Stimulated activated CD8-positive, alpha-beta memory T cell treated with anti-CD3 and anti-CD28 coated beads, Interleukin-7, amount 100 ng/mL, for 24 hours (primary cell): ENCODE data around the gene CRACR2B.

Experiments
- DNase-seq: peaks from one replicate; pipeline ENCODE4 v3.0.0-alpha.2; 2020; ENCODE audit warnings: low read depth

The CRACR2B gene

GRCh38 chr11:827146-827896 lies 398 bp upstream of the CRACR2B start:
- no peak for DNase-seq

- DNase-seq, result no peak
These were observed 922 bp downstream of the CRACR2B start for GRCh38 chr11:828506-829175.

- DNase-seq, result no peak
These were observed 1.6 kb downstream of the CRACR2B start for GRCh38 chr11:829176-829846.

GRCh38 chr11:829847-830294 lies 2.2 kb downstream of the CRACR2B start:
- no peak for DNase-seq

GRCh38 chr11:830295-831117 lies 2.8 kb downstream of the CRACR2B start:
- no peak for DNase-seq

GRCh38 chr11:831118-831864 lies 3.6 kb downstream of the CRACR2B start:
- no peak for DNase-seq

- no peak for DNase-seq
These were observed 4.3 kb downstream of the CRACR2B start for GRCh38 chr11:831961-832528.

- DNase-seq, result no peak
These were observed 4.9 kb downstream of the CRACR2B start, which contains the start of gene CD151 for GRCh38 chr11:832529-833113. Gene CD151, plus strand, starts transcription at chr11:832952. Its CDS starts 3,118 bp downstream, at chr11:836070.

- DNase-seq, result no peak
These were observed 5.5 kb downstream of the CRACR2B start for GRCh38 chr11:833114-833791.

- DNase-seq, result no peak
These were observed 6.2 kb downstream of the CRACR2B start for GRCh38 chr11:833849-834311.

- no peak for DNase-seq
These were observed 6.9 kb downstream of the CRACR2B start for GRCh38 chr11:834371-835316.

- no peak for DNase-seq
These were observed 8.6 kb downstream of the CRACR2B start for GRCh38 chr11:836274-836673.

GRCh38 chr11:836700-837099 lies 9.0 kb downstream of the CRACR2B start:
- DNase-seq, result no peak

GRCh38 chr11:837189-837989 lies 9.7 kb downstream of the CRACR2B start:
- DNase-seq, result no peak

- DNase-seq, result no peak
These were observed 10.2 kb downstream of the CRACR2B start for GRCh38 chr11:837990-838307.

- no peak for DNase-seq
These were observed 10.9 kb downstream of the CRACR2B start for GRCh38 chr11:838441-839279.

GRCh38 chr11:839280-839623 lies 11.5 kb downstream of the CRACR2B start:
- DNase-seq, result no peak
